ENCODE measurements around the gene RIBC1. TPM values are rescaled to one million over a fixed set of nuclear protein-coding genes. Genes with fewer than 3 reads are reported as not detected.

RIBC1 gene
- total and polyA plus RNA-seq, 7 donors, result 0.36 to 0.92 (median 0.66) TPM; not detected in 1

- no peak overlapping the region for H3K4me3 ChIP-seq
- 42 to 59% methylated on average over 2 of the region's 2 CpGs for WGBS, 2 donors
- H3K27ac ChIP-seq, result no peak overlapping the region
- no peaks in the 10 kb centered on the region for H3K36me3 ChIP-seq
- intact Hi-C loops (cut with DNase I), result no loop called here
- H3K27me3 ChIP-seq, result no peaks in the 10 kb centered on the region
- TF ChIP-seq POLR2A (IDR thresholded peaks at IDR 0.05) (no peak), POLR2AphosphoS5 (IDR thresholded peaks at IDR 0.05) (no peak), CTCF (IDR thresholded peaks at IDR 0.05) (no peak), EP300 (IDR thresholded peaks at IDR 0.05) (no peak)
- H3K4me1 ChIP-seq, result no peaks in the 10 kb centered on the region
- H3K9me3 ChIP-seq, result no peaks in the 10 kb centered on the region
- no peak for DNase-seq
Measured at GRCh38 chrX:53476371-53476770, 53.7 kb downstream of the RIBC1 start.

- H3K4me3 ChIP-seq, result no peak overlapping the region
- H3K36me3 ChIP-seq, result no peaks in the 10 kb centered on the region
- no peaks in the 10 kb centered on the region for H3K9me3 ChIP-seq
- DNase-seq, result no peak
- 79 to 86% methylated on average over 5 of the region's 5 CpGs for WGBS, 2 donors
- intact Hi-C loops (cut with DNase I), result no loop called here
- no peak overlapping the region for H3K27ac ChIP-seq
- H3K27me3 ChIP-seq, result no peaks in the 10 kb centered on the region
- H3K4me1 ChIP-seq, result no peaks in the 10 kb centered on the region
- TF ChIP-seq CTCF (IDR thresholded peaks at IDR 0.05) (no peak), POLR2AphosphoS5 (IDR thresholded peaks at IDR 0.05) (no peak)
Measured at GRCh38 chrX:53479301-53479700, 56.6 kb downstream of the RIBC1 start.

Small RNA genes within 50 kb of the gene (small RNA-seq; reads per million reads assigned to genes)
- 0 reads per million in 3 donors for gene MIR6857
- gene VTRNA3-1P, result 0 reads per million in 3 donors

Other genes starting within 250 kb of the RIBC1 start
- gene KDM5C, start 197.7 kb upstream of the RIBC1 start, total RNA-seq, result 10 to 100 TPM; 42.1 to 73.4 (median 69.2) TPM
- gene KDM5C, start 197.7 kb upstream of the RIBC1 start, polyA plus RNA-seq, result 10 to 100 TPM; 15.6 to 38.7 (median 16.2) TPM
- gene IQSEC2, start 141.3 kb upstream of the RIBC1 start, total RNA-seq, result 10 to 100 TPM; 13.6 to 21.4 (median 17.8) TPM
- 10 to 100 TPM; 18.6 to 27.5 (median 19.9) TPM for gene IQSEC2, start 141.3 kb upstream of the RIBC1 start, polyA plus RNA-seq
- 10 to 100 TPM; 27.8 to 45.7 (median 35.5) TPM for gene SMC1A, start 219 bp upstream of the RIBC1 start, total RNA-seq
- 10 to 100 TPM in 1 of 3 donors, 1 to 10 TPM in 2; 4.2 to 19.9 (median 7.9) TPM for gene SMC1A, start 219 bp upstream of the RIBC1 start, polyA plus RNA-seq
- 10 to 100 TPM; 44.6 to 67.4 (median 63.4) TPM for gene HSD17B10, start 11.5 kb downstream of the RIBC1 start, total RNA-seq
- 100 to 1,000 TPM in 1 of 3 donors, 10 to 100 TPM in 2; 73.8 to 102 (median 81.1) TPM for gene HSD17B10, start 11.5 kb downstream of the RIBC1 start, polyA plus RNA-seq